ENCODE data around the gene PDK4. TPM values are rescaled to one million over a fixed set of nuclear protein-coding genes. Genes with fewer than 3 reads are reported as not detected.
"Not testable (repeated sequence)": the region's sequence is repeated elsewhere in the genome, so short reads cannot be mapped to it uniquely, and the experiment has no call there.

Gene PDK4
- total RNA-seq, 1 donor from 2014 or later, result 431 TPM

- ATAC-seq, result peak; percentile 98
- intact Hi-C loops (cut with DNase I), result loop anchor here (1.0 kb wide), 3 partner anchors 12 to 58 kb away; partner anchors contain the start of gene PDK4
- DNase-seq (ENCODE audit: missing footprints), result peak; percentile 96
Observed at GRCh38 chr7:95608359-95609173, 12.2 kb upstream of the PDK4 start.

GRCh38 chr7:95607561-95607960 lies 11.2 kb upstream of the PDK4 start:
- peak; percentile 73 for DNase-seq (ENCODE audit: missing footprints)
- no peak for ATAC-seq
- intact Hi-C loops (cut with DNase I), result no loop called here

GRCh38 chr7:95605275-95605674 lies 9.0 kb upstream of the PDK4 start:
- intact Hi-C loops (cut with DNase I), result no loop called here
- DNase-seq (ENCODE audit: missing footprints), result peak; percentile 61
- no peak for ATAC-seq

GRCh38 chr7:95604811-95605210 lies 8.5 kb upstream of the PDK4 start:
- intact Hi-C loops (cut with DNase I); DNase-seq (ENCODE audit: missing footprints); ATAC-seq: not testable (repeated sequence)

- ATAC-seq; intact Hi-C loops (cut with DNase I): not testable (repeated sequence)
Observed at GRCh38 chr7:95604397-95604796, 8.1 kb upstream of the PDK4 start.

GRCh38 chr7:95602421-95602820 lies 6.1 kb upstream of the PDK4 start:
- DNase-seq (ENCODE audit: missing footprints) (peak; percentile 32), ATAC-seq (no peak)
- intact Hi-C loops (cut with DNase I), result no loop called here

More at GRCh38 chr7:95604397-95604796, 8.1 kb upstream of the PDK4 start:
- DNase-seq (ENCODE audit: missing footprints), result not testable (repeated sequence)

GRCh38 chr7:95601316-95601715 lies 5.0 kb upstream of the PDK4 start:
- intact Hi-C loops (cut with DNase I), result no loop called here
- ATAC-seq (no peak), DNase-seq (ENCODE audit: missing footprints) (no peak)

GRCh38 chr7:95599069-95599468 lies 2.8 kb upstream of the PDK4 start:
- ATAC-seq (peak; percentile 23), DNase-seq (ENCODE audit: missing footprints) (no peak)
- intact Hi-C loops (cut with DNase I), result loop anchor here (5.0 kb wide), 1 partner anchor 83 kb away; no protein-coding TSS in a partner anchor

GRCh38 chr7:95598511-95598910 lies 2.2 kb upstream of the PDK4 start:
- no peak for DNase-seq (ENCODE audit: missing footprints)
- intact Hi-C loops (cut with DNase I), result loop anchor here (5.0 kb wide), 1 partner anchor 84 kb away; no protein-coding TSS in a partner anchor
- ATAC-seq, result no peak

- intact Hi-C loops (cut with DNase I), result loop anchor here (1.0 to 5.0 kb wide), 4 partner anchors 13 to 87 kb away; no protein-coding TSS in a partner anchor
- ATAC-seq (no peak), DNase-seq (ENCODE audit: missing footprints) (no peak)
Observed at GRCh38 chr7:95595746-95596197, 544 bp downstream of the PDK4 start.

- DNase-seq (ENCODE audit: missing footprints), result no peak
- no peak for ATAC-seq
- intact Hi-C loops (cut with DNase I), result no loop called here
Observed at GRCh38 chr7:95594185-95594584, 2.1 kb downstream of the PDK4 start.

GRCh38 chr7:95593343-95593742 lies 3.0 kb downstream of the PDK4 start:
- ATAC-seq (no peak), DNase-seq (ENCODE audit: missing footprints) (no peak)
- intact Hi-C loops (cut with DNase I), result no loop called here

GRCh38 chr7:95592570-95592969 lies 3.7 kb downstream of the PDK4 start:
- no peak for ATAC-seq
- no peak for DNase-seq (ENCODE audit: missing footprints)
- intact Hi-C loops (cut with DNase I), result no loop called here

- DNase-seq (ENCODE audit: missing footprints) (peak; percentile 51), ATAC-seq (peak; percentile 24)
- intact Hi-C loops (cut with DNase I), result no loop called here
Observed at GRCh38 chr7:95590387-95591248, 5.7 kb downstream of the PDK4 start.

- intact Hi-C loops (cut with DNase I), result no loop called here
- no peak for DNase-seq (ENCODE audit: missing footprints)
- ATAC-seq, result no peak
Observed at GRCh38 chr7:95589766-95590165, 6.5 kb downstream of the PDK4 start.

GRCh38 chr7:95589031-95589430 lies 7.3 kb downstream of the PDK4 start:
- ATAC-seq, result no peak
- no peak for DNase-seq (ENCODE audit: missing footprints)
- intact Hi-C loops (cut with DNase I), result no loop called here

GRCh38 chr7:95586951-95587301 lies 9.4 kb downstream of the PDK4 start:
- DNase-seq (ENCODE audit: missing footprints), result no peak
- intact Hi-C loops (cut with DNase I), result no loop called here
- no peak for ATAC-seq

- no peak for ATAC-seq
- intact Hi-C loops (cut with DNase I), result no loop called here
- DNase-seq (ENCODE audit: missing footprints), result no peak
Observed at GRCh38 chr7:95585426-95585789, 10.9 kb downstream of the PDK4 start.

- intact Hi-C loops (cut with DNase I), result no loop called here
- DNase-seq (ENCODE audit: missing footprints) (no peak), ATAC-seq (no peak)
Observed at GRCh38 chr7:95584769-95585425, 11.4 kb downstream of the PDK4 start.
